H1 (cell line): ENCODE results near the gene THUMPD2.

Source experiments
- CREB1 ChIP-seq: IDR thresholded peaks from 2 replicates; pipeline ENCODE4 v1.6.1; 2012; ENCODE audit warnings: inconsistent platforms
- CTCF ChIP-seq, 3 experiments: IDR thresholded peaks; 1 replicate in 2 of 3; 2 replicates in 1 of 3; pipeline versions ENCODE4 v1.5.1 to v1.6.1; 2011; ENCODE audit warnings: low read length in 3 of 3, mild to moderate bottlenecking in 3 of 3, inconsistent platforms in 2 of 3, low read depth in 1 of 3, moderate library complexity in 1 of 3; ENCODE audit not compliant: insufficient read depth in 1 of 3; ENCODE audit errors: control extremely low read depth in 1 of 3
- EP300 ChIP-seq, 2 experiments: IDR thresholded peaks; 1 replicate in 1 of 2; 2 replicates in 1 of 2; pipeline ENCODE4 v1.6.1; 2011 to 2012; ENCODE audit warnings: low read depth in 2 of 2, low read length in 2 of 2, mild to moderate bottlenecking in 2 of 2, borderline replicate concordance in 1 of 2, inconsistent platforms in 1 of 2, moderate library complexity in 1 of 2
- POLR2A ChIP-seq, 2 experiments: IDR thresholded peaks; 1 replicate in 1 of 2; 2 replicates in 1 of 2; pipeline ENCODE4 v1.6.1; 2011; ENCODE audit warnings: low read depth in 2 of 2, low read length in 2 of 2, mild to moderate bottlenecking in 2 of 2; ENCODE audit errors: control extremely low read depth in 1 of 2
- TEAD4 ChIP-seq: IDR thresholded peaks from 2 replicates; pipeline ENCODE4 v1.6.1; 2012; ENCODE audit warnings: low read depth, low read length, inconsistent platforms, mixed read lengths

- TF ChIP-seq CTCF (IDR thresholded peaks at IDR 0.05; ENCODE audit: control extremely low read depth in 1 of 3, insufficient read depth in 1 of 3, low read depth in 1 of 3, low read length in 3 of 3) (no peak), CREB1 (no peak), EP300 (IDR thresholded peaks at IDR 0.05; ENCODE audit: borderline replicate concordance in 1 of 2, low read depth in 2 of 2, low read length in 2 of 2) (no peak), POLR2A (IDR thresholded peaks at IDR 0.05; ENCODE audit: control extremely low read depth in 1 of 2, low read depth in 2 of 2, low read length in 2 of 2) (no peak), TEAD4 (no peak)
Observed at GRCh38 chr2:39757156-39757555, 21.9 kb downstream of the THUMPD2 start.
